H9 (cell line): ENCODE results near the gene HCN2. TPM values are rescaled to one million over a fixed set of nuclear protein-coding genes. Genes with fewer than 3 reads are reported as not detected.

Experiments used
- DNase-seq: peaks from one replicate; pipeline ENCODE4 v3.0.0-alpha.2; 2017
- H2AFZ ChIP-seq: one replicate; pipeline ENCODE4 v1.6.1; 2013; ENCODE audit warnings: mild to moderate bottlenecking, low read length, control low read depth, moderate library complexity
- H2AK5ac ChIP-seq: 2 replicates; pipeline ENCODE4 v1.6.1; 2013; ENCODE audit warnings: low read length, control low read depth, mixed read lengths; ENCODE audit not compliant: insufficient read length
- H2BK120ac ChIP-seq: one replicate; pipeline ENCODE4 v1.6.1; 2013; ENCODE audit warnings: low read depth, mild to moderate bottlenecking, low read length, control low read depth, inconsistent platforms; ENCODE audit not compliant: poor library complexity, severe bottlenecking
- H2BK12ac ChIP-seq: 2 replicates; pipeline ENCODE4 v1.6.1; 2013; ENCODE audit warnings: low read length, control low read depth, mixed read lengths, low read depth; ENCODE audit not compliant: insufficient read length
- H2BK15ac ChIP-seq: 2 replicates; pipeline ENCODE4 v1.6.1; 2013; ENCODE audit warnings: low read depth, low read length, control low read depth
- H2BK20ac ChIP-seq: one replicate; pipeline ENCODE4 v1.6.1; 2013; ENCODE audit warnings: low read depth, mild to moderate bottlenecking, low read length, control low read depth, inconsistent platforms; ENCODE audit not compliant: poor library complexity, severe bottlenecking
- H2BK5ac ChIP-seq: 2 replicates; pipeline ENCODE4 v1.6.1; 2013; ENCODE audit warnings: low read length, control low read depth, mixed read lengths; ENCODE audit not compliant: insufficient read length
- H3K14ac ChIP-seq: 2 replicates; pipeline ENCODE4 v1.6.1; 2013; ENCODE audit warnings: low read length, control low read depth; ENCODE audit not compliant: insufficient read depth
- H3K18ac ChIP-seq: 2 replicates; pipeline ENCODE4 v1.6.1; 2013; ENCODE audit warnings: low read depth, mild to moderate bottlenecking, mixed read lengths, low read length, control low read depth; ENCODE audit not compliant: insufficient read length
- H3K23ac ChIP-seq: 2 replicates; pipeline ENCODE4 v1.6.1; 2013; ENCODE audit warnings: low read length, control low read depth, mixed read lengths, low read depth; ENCODE audit not compliant: insufficient read length
- H3K23me2 ChIP-seq: 2 replicates; pipeline ENCODE4 v1.6.1; 2013; ENCODE audit warnings: low read depth, mild to moderate bottlenecking, mixed read lengths, low read length, control low read depth; ENCODE audit not compliant: insufficient read length, poor library complexity, severe bottlenecking
- H3K27ac ChIP-seq: 2 replicates; pipeline ENCODE4 v1.5.1; 2013; ENCODE audit warnings: low read length, control low read depth, mixed read lengths, low read depth; ENCODE audit not compliant: insufficient read length
- H3K27me3 ChIP-seq: 2 replicates; pipeline ENCODE4 v1.6.1; 2013; ENCODE audit warnings: low read length, control low read depth, inconsistent platforms; ENCODE audit not compliant: insufficient read depth
- H3K4ac ChIP-seq: 2 replicates; pipeline ENCODE4 v1.6.1; 2013; ENCODE audit warnings: low read depth, mild to moderate bottlenecking, control low read depth, inconsistent platforms, low read length, moderate library complexity
- H3K4me1 ChIP-seq: 2 replicates; pipeline ENCODE4 v1.6.1; 2013; ENCODE audit warnings: low read length, control low read depth, inconsistent platforms; ENCODE audit not compliant: insufficient read depth
- H3K4me2 ChIP-seq: 2 replicates; pipeline ENCODE4 v1.6.1; 2013; ENCODE audit warnings: low read length, control low read depth, mixed read lengths; ENCODE audit not compliant: insufficient read length, insufficient read depth
- H3K56ac ChIP-seq: 2 replicates; pipeline ENCODE4 v1.6.1; 2013; ENCODE audit warnings: low read depth, mild to moderate bottlenecking, mixed read lengths, low read length, control low read depth; ENCODE audit not compliant: insufficient read length
- H3K79me1 ChIP-seq: 2 replicates; pipeline ENCODE4 v1.6.1; 2013; ENCODE audit warnings: low read depth, mild to moderate bottlenecking, moderate library complexity, low read length, control low read depth, inconsistent platforms; ENCODE audit not compliant: insufficient read depth, poor library complexity, severe bottlenecking
- H3K79me2 ChIP-seq: 2 replicates; pipeline ENCODE4 v1.6.1; 2013; ENCODE audit warnings: low read length, control low read depth, inconsistent platforms; ENCODE audit not compliant: insufficient read depth
- H3K9ac ChIP-seq: 2 replicates; pipeline ENCODE4 v1.6.1; 2013; ENCODE audit warnings: low read length, control low read depth, mixed read lengths; ENCODE audit not compliant: insufficient read length; ENCODE audit errors: extremely low read depth
- H3K9me3 ChIP-seq: one replicate; pipeline ENCODE4 v1.6.1; 2013; ENCODE audit warnings: low read depth, low read length, inconsistent platforms; ENCODE audit not compliant: control insufficient read depth
- H3T11ph ChIP-seq: one replicate; pipeline ENCODE4 v1.6.1; 2013; ENCODE audit warnings: mild to moderate bottlenecking, low read length, control low read depth, inconsistent platforms
- H4K20me1 ChIP-seq: one replicate; pipeline ENCODE4 v1.6.1; 2013; ENCODE audit not compliant: control insufficient read depth, insufficient read length, insufficient read depth
- H4K5ac ChIP-seq: 2 replicates; pipeline ENCODE4 v1.6.1; 2013; ENCODE audit warnings: low read depth, mild to moderate bottlenecking, mixed read lengths, low read length, control low read depth; ENCODE audit not compliant: insufficient read length
- H4K8ac ChIP-seq: replicated peaks from 2 replicates; pipeline ENCODE4 v1.6.1; 2013; ENCODE audit warnings: low read length, control low read depth, mixed read lengths, low read depth; ENCODE audit not compliant: insufficient read length
- H4K91ac ChIP-seq: 2 replicates; pipeline ENCODE4 v1.6.1; 2013; ENCODE audit warnings: low read depth, mild to moderate bottlenecking, moderate library complexity, mixed read lengths, low read length, control low read depth; ENCODE audit not compliant: insufficient read length
- H3K27ac Mint-ChIP-seq, 3 experiments: 2 replicates in 2 of 3; 3 replicates in 1 of 3; pipeline ENCODE4 v1.8.0; 2020 to 2021; ENCODE audit warnings: mixed read lengths in 3 of 3, mild to moderate bottlenecking in 1 of 3, moderate library complexity in 1 of 3
- H3K27me3 Mint-ChIP-seq: 2 replicates; pipeline ENCODE4 v1.8.0; 2021; ENCODE audit warnings: low read depth, mild to moderate bottlenecking, moderate library complexity, mixed read lengths
- H3K36me3 Mint-ChIP-seq, 3 experiments: 2 replicates in 2 of 3; 3 replicates in 1 of 3; pipeline ENCODE4 v1.8.0; 2020 to 2021; ENCODE audit warnings: low read depth in 3 of 3, mixed read lengths in 3 of 3; ENCODE audit not compliant: insufficient read depth in 1 of 3
- H3K4me1 Mint-ChIP-seq, 2 experiments: 2 replicates each; pipeline ENCODE4 v1.8.0; 2020; ENCODE audit warnings: mixed read lengths in 2 of 2
- H3K4me3 Mint-ChIP-seq, 2 experiments: 2 replicates in 1 of 2; 3 replicates in 1 of 2; pipeline ENCODE4 v1.8.0; 2020 to 2021; ENCODE audit warnings: mild to moderate bottlenecking in 2 of 2, mixed read lengths in 2 of 2, moderate library complexity in 1 of 2
- H3K9me3 Mint-ChIP-seq, 2 experiments: 2 replicates in 1 of 2; 3 replicates in 1 of 2; pipeline ENCODE4 v1.8.0; 2020; ENCODE audit warnings: mild to moderate bottlenecking in 2 of 2, mixed read lengths in 2 of 2, moderate library complexity in 1 of 2
- WGBS: extraction: QIAGEN DNeasy Blood & Tissue Kit; methylation state at CpG from one replicate; pipeline ENCODE4 v1.1.7; 2013; ENCODE audit warnings: missing lambda C conversion rate, low lambda C conversion rate, mixed read lengths; ENCODE audit not compliant: insufficient read length; ENCODE audit errors: extremely low coverage; 5-methylcytosine and 5-hydroxymethylcytosine counted together
- total RNA-seq: library from RNA; stranded (reverse); gene quantifications from 2 replicates; pipeline ENCODE4 v1.2.1, GENCODE V29; 2021
- TF ChIP-seq, protein P1 (sequence below): fragments of 200-600 bp; sonication (generic); conservative IDR thresholded peaks from 3 replicates; pipeline ENCODE4 v1.8.0; 2021; ENCODE audit warnings: antibody characterized with exemption, mild to moderate bottlenecking

The HCN2 gene
- total RNA-seq, 1 experiment from 2014 or later, result 3.7 TPM

DNA sequence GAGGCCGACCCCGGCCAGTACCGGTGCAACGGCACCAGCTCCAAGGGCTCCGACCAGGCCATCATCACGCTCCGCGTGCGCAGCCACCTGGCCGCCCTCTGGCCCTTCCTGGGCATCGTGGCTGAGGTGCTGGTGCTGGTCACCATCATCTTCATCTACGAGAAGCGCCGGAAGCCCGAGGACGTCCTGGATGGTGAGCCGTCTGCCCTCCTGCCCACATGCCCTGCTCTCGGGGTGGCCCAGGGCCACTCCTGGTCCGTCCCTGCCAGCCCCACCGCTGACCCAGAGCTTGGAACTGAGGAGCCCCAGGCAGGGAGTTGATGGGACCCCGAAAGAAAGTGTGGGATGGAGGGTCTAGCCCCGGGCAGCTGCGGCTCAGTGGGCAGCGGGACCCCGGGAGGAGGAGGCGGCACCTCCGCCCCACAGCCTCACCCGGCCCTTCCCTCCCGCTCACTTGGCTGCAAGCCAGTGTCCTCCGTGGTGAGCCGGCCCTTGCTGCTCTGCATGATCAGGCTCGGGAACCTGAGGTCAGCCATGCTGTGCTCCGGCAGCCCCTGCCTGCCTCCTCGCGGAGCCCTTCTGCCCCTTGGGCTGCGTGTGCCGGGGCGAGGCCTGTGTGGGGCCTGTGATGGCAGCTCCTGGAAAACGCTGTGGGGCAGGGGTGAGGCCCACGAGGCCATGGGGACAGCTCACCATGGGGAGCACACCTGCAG, 8.1 kb upstream of the HCN2 start:
- peaks cover 3% of the 10 kb centered on the region for H3K79me1 ChIP-seq
- H2BK12ac ChIP-seq, result no peak overlapping the region
- WGBS, result no CpG with 5 or more reads among the region's 40 CpGs
- H2AK5ac ChIP-seq, result no peak overlapping the region
- H3K4me2 ChIP-seq, result no peak overlapping the region
- peaks cover 18% of the 10 kb centered on the region; the same call in 1 of the 2 replicates for H3K79me2 ChIP-seq
- H2AFZ ChIP-seq, result no peak overlapping the region
- H3K4me1 ChIP-seq, result no peaks in the 10 kb centered on the region
- H3K27me3 Mint-ChIP-seq, result no peaks in the 10 kb centered on the region; the same call in none of the 2 replicates
- H4K91ac ChIP-seq, result no peak overlapping the region
- no peaks in the 10 kb centered on the region for H3K9me3 Mint-ChIP-seq
- no peak overlapping the region for H3T11ph ChIP-seq
- peaks cover 4 to 11% of the 10 kb centered on the region in 2 experiments for H3K4me1 Mint-ChIP-seq
- peaks cover 5 to 33% (median 26%) of the 10 kb centered on the region in 3 experiments; a peak in 6 of 7 replicates for H3K36me3 Mint-ChIP-seq
- no peaks in the 10 kb centered on the region for H3K27me3 ChIP-seq
- H3K23ac ChIP-seq, result no peak overlapping the region
- no peak overlapping the region; the same call in 1 of the 2 replicates for H3K14ac ChIP-seq
- TF ChIP-seq, protein P1, sequence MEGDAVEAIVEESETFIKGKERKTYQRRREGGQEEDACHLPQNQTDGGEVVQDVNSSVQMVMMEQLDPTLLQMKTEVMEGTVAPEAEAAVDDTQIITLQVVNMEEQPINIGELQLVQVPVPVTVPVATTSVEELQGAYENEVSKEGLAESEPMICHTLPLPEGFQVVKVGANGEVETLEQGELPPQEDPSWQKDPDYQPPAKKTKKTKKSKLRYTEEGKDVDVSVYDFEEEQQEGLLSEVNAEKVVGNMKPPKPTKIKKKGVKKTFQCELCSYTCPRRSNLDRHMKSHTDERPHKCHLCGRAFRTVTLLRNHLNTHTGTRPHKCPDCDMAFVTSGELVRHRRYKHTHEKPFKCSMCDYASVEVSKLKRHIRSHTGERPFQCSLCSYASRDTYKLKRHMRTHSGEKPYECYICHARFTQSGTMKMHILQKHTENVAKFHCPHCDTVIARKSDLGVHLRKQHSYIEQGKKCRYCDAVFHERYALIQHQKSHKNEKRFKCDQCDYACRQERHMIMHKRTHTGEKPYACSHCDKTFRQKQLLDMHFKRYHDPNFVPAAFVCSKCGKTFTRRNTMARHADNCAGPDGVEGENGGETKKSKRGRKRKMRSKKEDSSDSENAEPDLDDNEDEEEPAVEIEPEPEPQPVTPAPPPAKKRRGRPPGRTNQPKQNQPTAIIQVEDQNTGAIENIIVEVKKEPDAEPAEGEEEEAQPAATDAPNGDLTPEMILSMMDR, result no peak
- no peak overlapping the region for H2BK5ac ChIP-seq
- no peaks in the 10 kb centered on the region for H3K9me3 ChIP-seq
- H4K20me1 ChIP-seq, result peaks cover 2% of the 10 kb centered on the region
- no peaks in the 10 kb centered on the region for H3K23me2 ChIP-seq
- H3K9ac ChIP-seq, result no peak overlapping the region
- no peak overlapping the region for H2BK120ac ChIP-seq
- no peak overlapping the region for H3K4ac ChIP-seq
- DNase-seq, result no peak
- no peak overlapping the region for H3K27ac ChIP-seq
- H4K8ac ChIP-seq, result no peak overlapping the region
- no peak overlapping the region for H3K56ac ChIP-seq
- H4K5ac ChIP-seq, result no peak overlapping the region
- no peak overlapping the region for H3K27ac Mint-ChIP-seq
- H3K18ac ChIP-seq, result no peak overlapping the region
- no peak overlapping the region for H2BK20ac ChIP-seq
- no peak overlapping the region for H2BK15ac ChIP-seq
- H3K4me3 Mint-ChIP-seq, result no peak overlapping the region
